ENCODE measurements around the gene ADAMTSL3.
A peak's percentile ranks its signal among the peaks of the same experiment; 100 is the strongest.

The ADAMTSL3 gene

GRCh38 chr15:83858820-83859505 lies 205.0 kb downstream of the ADAMTSL3 start:
- no peak for TF ChIP-seq CTCF (conservative IDR thresholded peaks at IDR 0.05; ENCODE audit: low read depth, low read length)
- peak; percentile 37 for DNase-seq (ENCODE audit: low read depth)

GRCh38 chr15:83866692-83867091 lies 212.8 kb downstream of the ADAMTSL3 start:
- no peak overlapping the region for H3K4me3 ChIP-seq (ENCODE audit: low read depth, low read length)
- TF ChIP-seq CTCF (conservative IDR thresholded peaks at IDR 0.05; ENCODE audit: low read depth, low read length), result no peak
- DNase-seq (ENCODE audit: low read depth), result no peak

More at GRCh38 chr15:83858820-83859505, 205.0 kb downstream of the ADAMTSL3 start:
- no peak overlapping the region for H3K4me3 ChIP-seq (ENCODE audit: low read depth, low read length)

- H3K4me3 ChIP-seq (ENCODE audit: low read depth, low read length), result no peak overlapping the region
- DNase-seq (ENCODE audit: low read depth), result no peak
- no peak for TF ChIP-seq CTCF (conservative IDR thresholded peaks at IDR 0.05; ENCODE audit: low read depth, low read length)
Measured at GRCh38 chr15:83869341-83869740, 215.4 kb downstream of the ADAMTSL3 start.

- peak; percentile 78 for DNase-seq (ENCODE audit: low read depth)
- TF ChIP-seq CTCF (conservative IDR thresholded peaks at IDR 0.05; ENCODE audit: low read depth, low read length), result no peak
- no peak overlapping the region for H3K4me3 ChIP-seq (ENCODE audit: low read depth, low read length)
Measured at GRCh38 chr15:83871808-83872559, 218.1 kb downstream of the ADAMTSL3 start.

- TF ChIP-seq CTCF (conservative IDR thresholded peaks at IDR 0.05; ENCODE audit: low read depth, low read length), result no peak
- no peak for DNase-seq (ENCODE audit: low read depth)
Measured at GRCh38 chr15:83873966-83874365, 220.0 kb downstream of the ADAMTSL3 start.

GRCh38 chr15:83880529-83880928 lies 226.6 kb downstream of the ADAMTSL3 start:
- no peak for DNase-seq (ENCODE audit: low read depth)
- no peak for TF ChIP-seq CTCF (conservative IDR thresholded peaks at IDR 0.05; ENCODE audit: low read depth, low read length)
- H3K4me3 ChIP-seq (ENCODE audit: low read depth, low read length), result no peak overlapping the region

More at GRCh38 chr15:83873966-83874365, 220.0 kb downstream of the ADAMTSL3 start:
- H3K4me3 ChIP-seq (ENCODE audit: low read depth, low read length), result no peak overlapping the region

Measured in choroid plexus epithelial cell (primary cell).